ENCODE data around the gene PNMT.

PNMT gene

DNA sequence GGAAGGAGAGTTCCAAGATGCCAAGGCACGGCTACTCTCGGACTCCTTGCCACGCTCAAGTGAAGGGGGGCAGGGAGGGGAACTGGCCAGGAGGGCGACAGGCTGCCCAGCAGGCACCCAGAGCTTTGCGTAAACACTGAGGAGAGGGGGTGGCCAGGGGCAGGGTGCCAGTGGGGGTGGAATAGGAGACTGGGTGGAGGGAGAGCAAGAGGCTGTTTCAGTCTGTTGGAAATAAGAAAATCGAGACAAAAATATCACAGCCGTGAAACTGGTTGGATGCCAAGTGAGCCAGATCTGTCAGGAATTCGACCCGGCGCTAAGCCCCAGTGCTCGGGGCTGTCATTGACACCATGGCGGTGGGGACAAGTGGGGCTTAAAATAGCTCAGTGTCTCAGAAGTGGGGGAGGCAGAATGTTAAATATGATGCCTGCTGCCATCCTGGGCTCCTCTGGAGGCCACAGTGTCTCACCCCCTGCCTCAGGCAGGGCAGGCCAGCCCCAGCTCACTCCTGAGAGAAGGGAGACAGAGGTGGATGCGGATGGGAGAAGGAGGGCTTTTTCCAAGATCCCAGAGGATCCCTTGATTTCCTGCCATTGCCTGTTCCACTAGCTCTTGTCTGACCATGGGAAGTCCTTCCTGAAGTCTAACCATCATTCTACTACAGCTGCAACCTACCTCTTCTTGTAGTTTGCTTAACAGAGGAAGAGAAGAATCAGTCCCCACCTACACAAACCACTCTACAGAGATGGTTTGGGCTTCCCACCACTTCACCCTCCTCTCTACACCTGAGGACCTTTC is 9.5 kb downstream of the PNMT start:
- no peak overlapping the region for H3K4me3 ChIP-seq (ENCODE audit: low read length)
- TF ChIP-seq, protein P1, sequence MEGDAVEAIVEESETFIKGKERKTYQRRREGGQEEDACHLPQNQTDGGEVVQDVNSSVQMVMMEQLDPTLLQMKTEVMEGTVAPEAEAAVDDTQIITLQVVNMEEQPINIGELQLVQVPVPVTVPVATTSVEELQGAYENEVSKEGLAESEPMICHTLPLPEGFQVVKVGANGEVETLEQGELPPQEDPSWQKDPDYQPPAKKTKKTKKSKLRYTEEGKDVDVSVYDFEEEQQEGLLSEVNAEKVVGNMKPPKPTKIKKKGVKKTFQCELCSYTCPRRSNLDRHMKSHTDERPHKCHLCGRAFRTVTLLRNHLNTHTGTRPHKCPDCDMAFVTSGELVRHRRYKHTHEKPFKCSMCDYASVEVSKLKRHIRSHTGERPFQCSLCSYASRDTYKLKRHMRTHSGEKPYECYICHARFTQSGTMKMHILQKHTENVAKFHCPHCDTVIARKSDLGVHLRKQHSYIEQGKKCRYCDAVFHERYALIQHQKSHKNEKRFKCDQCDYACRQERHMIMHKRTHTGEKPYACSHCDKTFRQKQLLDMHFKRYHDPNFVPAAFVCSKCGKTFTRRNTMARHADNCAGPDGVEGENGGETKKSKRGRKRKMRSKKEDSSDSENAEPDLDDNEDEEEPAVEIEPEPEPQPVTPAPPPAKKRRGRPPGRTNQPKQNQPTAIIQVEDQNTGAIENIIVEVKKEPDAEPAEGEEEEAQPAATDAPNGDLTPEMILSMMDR (conservative IDR thresholded peaks at IDR 0.05; ENCODE audit: low read length): no peak
- no peak for DNase-seq (ENCODE audit: low read depth)

DNA sequence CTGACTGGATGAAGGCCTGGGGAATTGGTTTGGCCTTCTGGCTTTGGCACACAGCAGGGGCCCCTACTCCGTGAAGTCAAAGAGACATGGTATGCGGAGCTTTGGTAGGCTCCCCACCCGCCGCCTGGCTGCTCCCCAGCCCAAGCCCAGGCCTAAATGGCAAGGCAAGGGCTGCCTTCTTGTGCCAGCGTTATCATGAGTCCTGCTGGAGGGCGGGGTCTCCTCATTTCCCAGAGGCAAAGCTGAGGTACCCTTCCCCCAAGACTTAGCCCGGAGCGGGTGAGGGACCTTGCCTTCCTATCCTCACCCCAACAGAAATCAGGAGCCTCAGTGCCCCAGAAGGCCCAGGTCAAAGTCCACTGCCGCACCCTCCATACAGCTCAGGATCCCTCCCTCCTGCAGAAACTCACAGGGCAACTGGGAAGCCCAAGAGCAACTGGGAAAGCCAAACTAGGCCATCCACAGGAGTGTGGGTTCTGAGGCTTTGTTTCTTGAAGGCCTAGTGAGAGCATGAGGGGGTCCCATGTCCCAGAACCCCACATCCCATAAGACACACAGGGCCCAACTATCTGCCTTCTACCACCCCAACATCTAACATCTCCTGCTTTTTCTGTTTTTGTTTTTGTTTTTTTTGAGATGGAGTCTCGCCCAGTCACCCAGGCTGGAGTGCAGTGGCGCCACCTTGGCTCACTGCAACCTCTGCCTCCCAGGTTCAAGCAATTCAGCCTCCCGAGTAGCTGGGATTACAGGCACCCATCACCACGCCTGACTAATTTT is 10.3 kb downstream of the PNMT start:
- TF ChIP-seq, protein P1 (conservative IDR thresholded peaks at IDR 0.05; ENCODE audit: low read length): no peak
- no peak for DNase-seq (ENCODE audit: low read depth)
- H3K4me3 ChIP-seq (ENCODE audit: low read length): no peak overlapping the region

DNA sequence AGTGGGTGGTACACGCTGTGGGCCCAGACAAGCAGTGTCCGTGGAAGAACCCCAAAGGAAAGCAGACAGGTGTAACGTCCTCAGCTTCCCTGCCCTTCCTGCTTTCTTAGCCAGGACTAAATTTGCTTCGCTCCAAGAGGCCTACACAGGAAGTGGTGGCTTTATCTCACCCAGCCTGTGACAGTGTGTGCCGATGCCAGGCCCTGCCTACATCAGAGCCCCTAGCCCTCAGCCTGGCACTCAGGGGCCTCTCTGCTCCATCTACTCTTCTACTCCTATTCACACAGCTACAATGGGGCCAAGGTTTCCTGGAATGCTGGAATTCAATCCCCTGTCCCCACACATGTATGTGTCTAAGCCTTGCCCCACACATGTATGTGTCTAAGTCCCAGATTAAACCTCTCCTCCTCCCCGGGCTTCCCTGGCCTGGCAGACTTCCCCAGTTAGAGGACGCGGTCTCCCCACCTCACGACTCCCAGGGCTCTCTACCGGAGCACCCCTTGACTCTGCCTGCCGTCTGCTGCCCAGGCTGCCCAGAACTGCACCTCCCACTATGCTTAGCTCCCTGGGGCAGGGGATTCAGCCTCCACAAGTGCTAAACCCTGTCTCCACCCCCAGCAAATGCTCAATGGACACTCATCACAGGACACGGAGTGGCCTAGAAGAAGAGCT is 11.4 kb downstream of the PNMT start:
- TF ChIP-seq, protein P1 (conservative IDR thresholded peaks at IDR 0.05; ENCODE audit: low read length): no peak
- no peak for DNase-seq (ENCODE audit: low read depth)
- no peak overlapping the region for H3K4me3 ChIP-seq (ENCODE audit: low read length)

DNA sequence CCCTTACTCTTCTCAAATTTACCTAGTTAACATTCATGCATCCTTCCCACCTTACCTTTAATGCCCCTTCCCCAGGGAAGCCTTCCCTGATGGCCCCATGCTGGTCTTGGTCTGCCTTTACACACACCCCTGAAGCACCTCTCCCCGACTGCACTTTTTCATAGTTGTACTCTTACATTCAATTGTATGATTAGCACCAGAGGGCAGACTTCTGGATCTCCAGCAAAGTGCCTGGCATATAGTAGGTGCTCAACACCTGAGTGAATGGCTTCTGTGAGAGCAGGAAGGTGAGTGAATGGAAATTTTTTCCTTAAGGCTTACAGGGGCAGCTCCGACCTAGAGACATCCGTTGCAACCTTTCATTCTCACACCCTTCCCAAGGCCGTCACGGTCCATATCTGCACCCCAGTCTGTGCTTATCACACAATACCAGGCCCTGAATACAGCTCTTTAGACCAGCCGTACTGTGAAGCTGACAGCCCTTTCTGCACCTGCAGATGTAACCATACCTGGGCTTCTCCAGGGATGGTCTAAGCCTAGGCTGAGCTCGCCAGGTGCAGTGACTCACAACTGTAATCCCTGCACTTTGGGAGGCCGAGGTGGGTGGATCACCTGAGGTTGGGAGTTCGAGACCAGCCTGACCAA is 15.2 kb downstream of the PNMT start:
- TF ChIP-seq, protein P1 (conservative IDR thresholded peaks at IDR 0.05; ENCODE audit: low read length): no peak
- no peak overlapping the region for H3K4me3 ChIP-seq (ENCODE audit: low read length)
- DNase-seq (ENCODE audit: low read depth): no peak

DNA sequence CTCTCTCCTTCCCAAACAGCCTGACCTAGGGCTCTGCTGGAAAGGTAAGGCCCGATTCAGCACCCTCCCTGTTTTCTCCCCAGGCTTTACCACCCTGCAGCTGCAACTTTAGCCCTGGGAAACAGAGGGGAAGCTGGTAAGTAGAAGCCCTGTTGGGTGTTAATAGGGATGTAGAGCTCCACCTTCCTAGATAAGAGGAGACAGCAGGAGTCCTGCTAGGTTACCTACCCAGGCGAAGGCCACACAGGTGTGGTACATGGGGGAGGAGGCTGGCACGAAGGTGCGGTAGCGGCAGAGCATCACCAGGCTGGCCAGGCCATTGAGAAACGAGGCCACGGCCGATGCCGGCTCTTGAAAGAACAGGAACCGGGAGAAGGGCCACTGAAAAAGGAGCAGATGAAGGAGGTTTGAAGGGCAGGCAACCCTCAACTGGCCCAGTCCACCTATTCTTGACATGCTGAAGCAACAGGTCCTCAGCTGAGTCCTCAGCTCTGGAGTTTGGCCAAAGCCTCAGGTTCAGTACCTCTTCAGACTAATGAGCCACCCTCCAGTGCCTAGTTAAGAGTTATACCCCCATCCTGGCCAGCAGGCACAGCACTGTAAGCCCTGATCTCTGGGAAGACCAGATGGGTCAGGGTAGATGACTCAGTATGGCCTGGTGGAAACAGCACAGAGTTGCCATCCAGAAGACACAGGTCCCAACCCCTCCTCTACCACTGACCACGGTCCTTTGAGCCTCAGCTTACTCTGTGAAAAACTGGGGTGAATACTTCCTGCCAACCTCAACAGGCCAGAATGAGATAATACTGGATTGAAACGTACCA is 16.3 kb downstream of the PNMT start:
- no peak overlapping the region for H3K4me3 ChIP-seq (ENCODE audit: low read length)
- TF ChIP-seq, protein P1 (conservative IDR thresholded peaks at IDR 0.05; ENCODE audit: low read length): no peak
- DNase-seq (ENCODE audit: low read depth): no peak

DNA sequence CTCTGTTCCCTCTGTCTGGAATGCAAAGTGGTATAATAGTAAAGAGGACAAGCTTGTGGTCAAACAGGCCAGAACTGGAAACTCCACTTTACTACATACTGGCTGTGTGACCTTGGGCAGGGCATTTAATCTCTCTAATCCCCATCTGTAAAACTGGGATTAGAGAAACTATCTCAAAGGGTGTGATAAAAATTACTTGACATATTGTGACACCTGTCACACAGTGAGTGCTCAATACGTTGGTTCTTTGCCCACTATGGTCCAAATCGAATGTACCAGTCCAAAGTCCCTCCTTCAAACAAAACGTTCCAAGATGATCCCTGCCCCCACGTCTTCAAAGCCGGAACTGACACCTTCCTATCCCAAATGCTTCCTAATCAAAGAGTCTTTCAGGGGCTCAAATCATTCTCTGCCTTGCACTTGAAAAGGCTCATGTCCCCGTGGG is 18.9 kb downstream of the PNMT start:
- DNase-seq (ENCODE audit: low read depth): no peak
- H3K4me3 ChIP-seq (ENCODE audit: low read length): peak overlapping the region; percentile 85
- TF ChIP-seq, protein P1 (conservative IDR thresholded peaks at IDR 0.05; ENCODE audit: low read length): no peak
